HL-60/S4 (cell line): ENCODE measurements around the gene KDM2A.

ENCODE experiments used
- in situ Hi-C: fragments of 300-500 bp; cut with MboI; formaldehyde crosslinking; loops from 2 replicates; pipeline ENCODE4 v1.14.3; 2022; ENCODE audit warnings: low sequenced_read_pairs

The KDM2A gene

GRCh38 chr11:67300256-67300755 is 181.2 kb downstream of the KDM2A start:
- in situ Hi-C loops = no loop called here

- in situ Hi-C loops = no loop called here
These were observed 181.8 kb downstream of the KDM2A start for GRCh38 chr11:67300756-67301312.

GRCh38 chr11:67301313-67301921 is 182.4 kb downstream of the KDM2A start:
- in situ Hi-C loops = no loop called here

- in situ Hi-C loops = no loop called here
These were observed 183.0 kb downstream of the KDM2A start for GRCh38 chr11:67301951-67302516.

GRCh38 chr11:67302571-67303131 is 183.6 kb downstream of the KDM2A start:
- in situ Hi-C loops = no loop called here

GRCh38 chr11:67303132-67303834 is 184.2 kb downstream of the KDM2A start, which contains the start of gene SSH3:
SSH3 (plus strand) TSS chr11:67303530; CDS start chr11:67303626, 96 bp downstream.
- in situ Hi-C loops = no loop called here

GRCh38 chr11:67303835-67304411 is 184.9 kb downstream of the KDM2A start:
- in situ Hi-C loops = no loop called here

- in situ Hi-C loops = no loop called here
These were observed 185.5 kb downstream of the KDM2A start for GRCh38 chr11:67304511-67305113.

- in situ Hi-C loops = no loop called here
These were observed 187.9 kb downstream of the KDM2A start for GRCh38 chr11:67306769-67307544.

- in situ Hi-C loops = no loop called here
These were observed 188.5 kb downstream of the KDM2A start for GRCh38 chr11:67307545-67308001.
